ENCODE measurements around the gene EMILIN1.
A peak's percentile ranks its signal among the peaks of the same experiment; 100 is the strongest.

EMILIN1 gene

DNA sequence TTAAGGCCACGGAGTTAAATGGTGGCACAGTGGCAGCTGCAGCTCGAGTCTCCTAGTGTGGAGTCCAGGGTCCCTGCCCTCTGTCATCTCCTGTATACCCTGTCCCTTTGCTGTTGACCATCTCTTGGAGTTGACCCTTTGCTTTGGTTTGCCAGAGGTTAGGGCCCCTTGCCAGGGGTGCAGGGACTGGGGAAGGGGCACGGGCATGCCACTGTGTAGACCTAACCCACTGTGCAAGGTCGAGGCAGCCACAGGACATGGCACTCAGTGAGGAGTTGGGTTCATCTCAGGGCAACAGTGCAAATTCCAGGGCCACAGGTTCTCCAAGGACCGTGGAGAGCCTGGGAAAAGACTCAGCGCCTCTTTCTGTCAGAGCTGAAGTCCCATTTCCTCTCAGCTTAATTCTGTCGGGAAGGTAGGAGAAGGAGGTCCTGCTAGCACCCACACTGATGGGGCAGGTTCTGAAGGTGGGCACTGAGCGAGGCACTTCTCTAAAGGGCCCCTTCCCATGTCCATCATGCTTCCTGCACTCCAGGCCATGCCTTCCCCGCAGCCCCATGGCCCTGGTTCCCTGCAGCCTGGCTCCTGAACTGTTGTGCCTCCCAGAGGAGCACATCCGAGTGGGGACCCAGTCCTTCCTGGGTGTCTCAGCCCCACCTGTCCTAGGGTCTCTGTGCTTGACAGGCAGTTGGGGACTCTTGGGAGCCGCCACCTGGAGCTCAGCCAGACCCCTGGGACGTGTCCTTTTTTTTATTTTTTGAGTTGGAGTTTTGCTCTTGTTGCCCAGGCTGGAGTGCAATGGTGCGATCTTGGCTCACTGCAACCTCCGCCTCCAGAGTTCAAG lies 10.9 kb downstream of the EMILIN1 start:
- no peak overlapping the region for H3K23ac ChIP-seq (ENCODE audit: low read length in 2 of 2)
- H3K18ac ChIP-seq (ENCODE audit: low read depth in 1 of 2, low read length in 2 of 2), result no peak overlapping the region
- no peak overlapping the region for H3K4me3 ChIP-seq (ENCODE audit: insufficient read depth in 1 of 2, low read depth in 1 of 2, low read length in 2 of 2)
- no peak overlapping the region for H3K4ac ChIP-seq (ENCODE audit: low read depth in 1 of 2, low read length in 2 of 2)
- H3K36me3 ChIP-seq (ENCODE audit: control insufficient read depth in 1 of 2, insufficient read depth in 2 of 2, low read depth in 1 of 2, low read length in 2 of 2), result no peaks in the 10 kb centered on the region
- H3K27me3 ChIP-seq (ENCODE audit: control insufficient read depth in 1 of 2, insufficient read depth in 1 of 2, low read length in 2 of 2), result peaks cover 0 to 8% of the 10 kb centered on the region in 2 experiments
- 91% methylated on average over 14 of the region's 14 CpGs for whole genome bisulfite sequencing
- peaks cover 26% of the 10 kb centered on the region for H3K4me1 ChIP-seq (ENCODE audit: control insufficient read depth, insufficient read depth, low read depth, low read length)
- no peak overlapping the region for H2BK5ac ChIP-seq (ENCODE audit: low read depth, low read length, poor library complexity, severe bottlenecking)
- H4K8ac ChIP-seq (ENCODE audit: low read length), result no peak overlapping the region
- H3K4me2 ChIP-seq (ENCODE audit: low read length, poor library complexity, severe bottlenecking), result no peak overlapping the region
- peak overlapping the region; percentile 17 for H2BK15ac ChIP-seq (ENCODE audit: low read depth, poor library complexity, severe bottlenecking)
- no peak overlapping the region for H3K9ac ChIP-seq (ENCODE audit: low read length)
- H4K91ac ChIP-seq (ENCODE audit: low read length), result no peak overlapping the region
- H3K27ac ChIP-seq (ENCODE audit: low read length, poor library complexity, severe bottlenecking), result no peak overlapping the region
- DNase-seq, result no peak
- H3K9me3 ChIP-seq (ENCODE audit: control insufficient read depth, low read length), result no peaks in the 10 kb centered on the region
- no peak overlapping the region for H2AFZ ChIP-seq (ENCODE audit: low read depth, low read length)
- H2AK5ac ChIP-seq (ENCODE audit: low read length, severe bottlenecking), result no peak overlapping the region
- H2BK120ac ChIP-seq (ENCODE audit: low read depth, low read length), result no peak overlapping the region
- no peak overlapping the region for H3K14ac ChIP-seq (ENCODE audit: low read length in 2 of 2)
- no peaks in the 10 kb centered on the region for H3K79me1 ChIP-seq (replicated peaks; ENCODE audit: low read length, poor library complexity, severe bottlenecking)
- no peak overlapping the region for H2BK12ac ChIP-seq (ENCODE audit: low read length in 2 of 2)

DNA sequence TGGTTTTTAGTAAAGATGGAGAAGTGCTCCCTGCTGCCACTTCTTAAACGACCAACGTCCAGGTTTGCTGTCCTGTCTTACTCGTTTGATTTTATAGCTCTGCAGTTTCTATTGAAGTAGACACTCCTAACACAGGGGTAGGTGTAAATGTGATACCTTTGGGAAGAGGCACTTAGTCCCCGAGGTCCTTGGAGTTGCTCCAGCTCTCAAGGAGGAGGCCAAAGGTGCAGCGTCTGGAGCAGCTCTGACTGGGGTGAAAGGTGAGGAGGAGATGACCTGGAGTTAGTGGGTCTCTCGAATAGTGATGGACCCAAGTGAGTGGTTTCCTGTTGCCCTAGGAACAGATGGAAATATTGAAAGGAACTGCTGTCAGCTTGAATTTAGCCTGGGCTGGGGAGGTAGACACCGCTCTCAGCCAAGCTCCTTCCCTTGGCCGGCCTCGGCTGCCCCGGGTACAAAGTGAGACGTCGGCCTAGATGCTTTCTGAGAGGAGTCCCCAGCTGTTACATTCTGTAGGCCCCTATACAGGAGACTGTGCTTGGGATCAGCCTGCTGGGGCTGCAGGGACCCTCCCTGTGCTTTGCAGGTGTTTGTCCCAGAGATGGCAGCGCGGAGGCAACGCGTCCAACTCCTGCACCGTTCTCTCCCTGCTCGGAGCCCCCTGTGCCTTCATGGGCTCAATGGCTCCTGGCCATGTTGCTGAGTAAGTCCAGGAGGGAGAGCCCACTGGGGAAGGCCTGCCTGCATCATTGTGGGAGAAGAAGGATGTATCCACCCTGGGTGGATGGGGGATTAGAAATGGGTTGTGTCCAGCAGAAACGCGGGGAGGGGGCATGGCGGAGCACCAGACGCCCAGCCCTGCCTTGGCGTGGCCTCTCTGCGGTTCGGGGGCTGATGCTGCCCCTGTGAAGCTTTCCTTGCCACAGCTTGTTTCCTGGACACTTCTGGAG lies 13.6 kb downstream of the EMILIN1 start:
- H4K8ac ChIP-seq (ENCODE audit: low read length), result no peak overlapping the region
- H2AK5ac ChIP-seq (ENCODE audit: low read length, severe bottlenecking), result no peak overlapping the region
- H3K36me3 ChIP-seq (ENCODE audit: control insufficient read depth in 1 of 2, insufficient read depth in 2 of 2, low read depth in 1 of 2, low read length in 2 of 2), result no peaks in the 10 kb centered on the region
- H3K9me3 ChIP-seq (ENCODE audit: control insufficient read depth, low read length), result no peaks in the 10 kb centered on the region
- no peak overlapping the region for H3K14ac ChIP-seq (ENCODE audit: low read length in 2 of 2)
- no peak overlapping the region for H3K4me2 ChIP-seq (ENCODE audit: low read length, poor library complexity, severe bottlenecking)
- no peak overlapping the region for H3K4me3 ChIP-seq (ENCODE audit: insufficient read depth in 1 of 2, low read depth in 1 of 2, low read length in 2 of 2)
- H3K18ac ChIP-seq (ENCODE audit: low read depth in 1 of 2, low read length in 2 of 2), result no peak overlapping the region
- H2BK5ac ChIP-seq (ENCODE audit: low read depth, low read length, poor library complexity, severe bottlenecking), result no peak overlapping the region
- no peak overlapping the region for H4K91ac ChIP-seq (ENCODE audit: low read length)
- no peak overlapping the region for H3K23ac ChIP-seq (ENCODE audit: low read length in 2 of 2)
- no peak overlapping the region for H3K27ac ChIP-seq (ENCODE audit: low read length, poor library complexity, severe bottlenecking)
- DNase-seq, result no peak
- H3K4ac ChIP-seq (ENCODE audit: low read depth in 1 of 2, low read length in 2 of 2), result no peak overlapping the region
- H2BK120ac ChIP-seq (ENCODE audit: low read depth, low read length), result no peak overlapping the region
- peaks cover 0 to 8% of the 10 kb centered on the region in 2 experiments for H3K27me3 ChIP-seq (ENCODE audit: control insufficient read depth in 1 of 2, insufficient read depth in 1 of 2, low read length in 2 of 2)
- no peak overlapping the region for H2AFZ ChIP-seq (ENCODE audit: low read depth, low read length)
- H2BK12ac ChIP-seq (ENCODE audit: low read length in 2 of 2), result no peak overlapping the region
- H3K79me1 ChIP-seq (replicated peaks; ENCODE audit: low read length, poor library complexity, severe bottlenecking), result no peaks in the 10 kb centered on the region
- H3K4me1 ChIP-seq (ENCODE audit: control insufficient read depth, insufficient read depth, low read depth, low read length), result peaks cover 20% of the 10 kb centered on the region
- H3K9ac ChIP-seq (ENCODE audit: low read length), result no peak overlapping the region
- 83% methylated on average over 25 of the region's 25 CpGs for WGBS
- H2BK15ac ChIP-seq (ENCODE audit: low read depth, poor library complexity, severe bottlenecking), result no peak overlapping the region

DNA sequence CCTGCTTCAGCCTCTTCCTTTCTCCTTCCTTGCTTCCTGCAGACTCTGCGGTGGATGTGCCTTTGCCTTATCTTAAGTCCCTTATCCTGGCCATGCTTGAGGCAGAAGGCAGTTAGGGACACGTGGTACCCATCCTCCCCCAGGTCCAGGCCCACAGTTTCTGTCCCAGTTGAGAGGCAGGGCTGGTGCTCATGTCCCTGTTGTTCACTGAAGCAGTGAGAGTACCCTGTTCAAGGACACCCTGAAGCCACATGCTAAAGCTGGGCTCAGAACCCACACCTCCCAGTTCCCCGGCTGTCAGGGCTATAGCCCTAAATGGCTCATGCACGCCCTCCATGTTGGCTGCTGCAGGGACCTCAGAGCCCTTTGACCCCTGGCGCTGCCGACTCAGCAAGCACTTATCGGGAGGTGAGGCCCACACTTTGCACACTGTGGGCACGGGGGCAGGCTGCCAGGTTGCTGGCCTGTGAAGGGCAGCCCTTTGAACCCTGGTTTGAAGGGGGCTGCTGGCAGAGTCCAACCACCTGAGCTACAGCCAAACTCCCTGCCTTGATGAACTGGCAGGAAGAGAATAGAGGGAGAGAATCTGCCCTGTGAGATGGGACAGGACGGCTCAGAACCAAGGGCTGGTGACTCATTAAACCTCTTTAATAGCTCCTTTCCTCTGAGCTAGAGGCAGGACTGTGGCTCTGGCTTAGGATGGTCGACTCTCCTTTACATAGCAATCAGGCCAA lies 14.4 kb downstream of the EMILIN1 start:
- H3K23ac ChIP-seq (ENCODE audit: low read length in 2 of 2), result no peak overlapping the region
- peak overlapping the region in 1 of 2 experiments; percentile 69 for H3K14ac ChIP-seq (ENCODE audit: low read length in 2 of 2)
- H3K4me1 ChIP-seq (ENCODE audit: control insufficient read depth, insufficient read depth, low read depth, low read length), result peaks cover 17% of the 10 kb centered on the region
- no peak overlapping the region for H3K4me2 ChIP-seq (ENCODE audit: low read length, poor library complexity, severe bottlenecking)
- H4K8ac ChIP-seq (ENCODE audit: low read length), result no peak overlapping the region
- no peak overlapping the region for H3K4ac ChIP-seq (ENCODE audit: low read depth in 1 of 2, low read length in 2 of 2)
- no peaks in the 10 kb centered on the region for H3K79me1 ChIP-seq (replicated peaks; ENCODE audit: low read length, poor library complexity, severe bottlenecking)
- H3K4me3 ChIP-seq (ENCODE audit: insufficient read depth in 1 of 2, low read depth in 1 of 2, low read length in 2 of 2), result no peak overlapping the region
- H3K36me3 ChIP-seq (ENCODE audit: control insufficient read depth in 1 of 2, insufficient read depth in 2 of 2, low read depth in 1 of 2, low read length in 2 of 2), result no peaks in the 10 kb centered on the region
- H3K18ac ChIP-seq (ENCODE audit: low read depth in 1 of 2, low read length in 2 of 2), result no peak overlapping the region
- peaks cover 0 to 8% of the 10 kb centered on the region in 2 experiments for H3K27me3 ChIP-seq (ENCODE audit: control insufficient read depth in 1 of 2, insufficient read depth in 1 of 2, low read length in 2 of 2)
- DNase-seq, result no peak
- peak overlapping the region; percentile 54 for H4K91ac ChIP-seq (ENCODE audit: low read length)
- H3K9ac ChIP-seq (ENCODE audit: low read length), result no peak overlapping the region
- no peaks in the 10 kb centered on the region for H3K9me3 ChIP-seq (ENCODE audit: control insufficient read depth, low read length)
- H2AFZ ChIP-seq (ENCODE audit: low read depth, low read length), result no peak overlapping the region
- H2AK5ac ChIP-seq (ENCODE audit: low read length, severe bottlenecking), result no peak overlapping the region
- H3K27ac ChIP-seq (ENCODE audit: low read length, poor library complexity, severe bottlenecking), result no peak overlapping the region
- no peak overlapping the region for H2BK12ac ChIP-seq (ENCODE audit: low read length in 2 of 2)
- WGBS, result 69% methylated on average over 10 of the region's 10 CpGs
- no peak overlapping the region for H2BK120ac ChIP-seq (ENCODE audit: low read depth, low read length)
- no peak overlapping the region for H2BK15ac ChIP-seq (ENCODE audit: low read depth, poor library complexity, severe bottlenecking)
- H2BK5ac ChIP-seq (ENCODE audit: low read depth, low read length, poor library complexity, severe bottlenecking), result no peak overlapping the region

Data from mesenchymal stem cell (in vitro differentiated cells and primary cell).